ENCODE data around the gene SLC18A3. TPM values are rescaled to one million over a fixed set of nuclear protein-coding genes. Genes with fewer than 3 reads are reported as not detected.

Gene SLC18A3
- 12.1 and 12.9 TPM in 2 replicates for polyA plus RNA-seq (2014; cell fraction: cytosol; rRNA removed)
- polyA plus RNA-seq (2014; cell fraction: nucleus; rRNA removed) = 6.0 and 6.4 TPM in 2 replicates

DNA sequence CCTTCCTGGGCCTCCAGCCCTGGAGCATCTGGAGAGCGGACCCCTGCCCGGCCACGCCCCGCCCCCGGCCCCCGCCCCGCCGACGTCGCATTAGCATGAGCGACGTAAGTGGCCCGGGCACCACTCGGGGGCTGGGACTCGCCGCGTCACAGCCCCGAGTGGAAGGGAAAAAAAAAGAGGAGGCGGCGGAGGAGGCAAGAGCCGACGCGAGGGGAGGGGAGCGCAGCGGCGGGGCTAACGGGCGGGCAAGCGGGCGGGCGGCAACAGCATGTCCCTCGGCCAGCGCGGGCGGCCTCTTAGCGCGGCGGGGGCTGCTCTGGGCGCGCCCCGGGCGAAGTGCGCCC is at the start of gene SLC18A3:
Gene SLC18A3 (plus strand): TSS at position 197 of the 344 bp plus-strand sequence. CDS start 431 bp downstream, outside the sequence.
- DNase-seq (ENCODE audit: low spot score) = peak; percentile 88

DNA sequence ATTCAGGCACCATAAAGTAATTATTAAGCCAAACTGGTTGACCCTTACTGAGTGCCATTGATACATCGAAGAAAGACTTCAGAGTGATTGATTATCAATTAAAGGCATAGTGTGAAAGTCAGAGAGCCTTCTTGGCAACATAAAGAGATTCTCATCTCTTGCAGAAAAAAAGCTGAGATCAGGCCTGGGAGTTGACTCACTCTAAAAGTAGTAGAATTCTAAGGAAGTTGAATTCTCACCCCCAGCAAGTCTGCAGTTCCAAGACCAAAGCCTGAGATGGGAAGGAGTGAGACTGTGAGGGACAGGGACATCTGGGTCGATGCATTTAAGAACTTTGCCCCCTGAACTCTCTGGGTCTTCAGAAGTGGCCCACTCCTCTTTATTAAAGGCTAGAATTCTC is 49.6 kb upstream of the SLC18A3 start:
- no peak for DNase-seq (ENCODE audit: low spot score)

DNA sequence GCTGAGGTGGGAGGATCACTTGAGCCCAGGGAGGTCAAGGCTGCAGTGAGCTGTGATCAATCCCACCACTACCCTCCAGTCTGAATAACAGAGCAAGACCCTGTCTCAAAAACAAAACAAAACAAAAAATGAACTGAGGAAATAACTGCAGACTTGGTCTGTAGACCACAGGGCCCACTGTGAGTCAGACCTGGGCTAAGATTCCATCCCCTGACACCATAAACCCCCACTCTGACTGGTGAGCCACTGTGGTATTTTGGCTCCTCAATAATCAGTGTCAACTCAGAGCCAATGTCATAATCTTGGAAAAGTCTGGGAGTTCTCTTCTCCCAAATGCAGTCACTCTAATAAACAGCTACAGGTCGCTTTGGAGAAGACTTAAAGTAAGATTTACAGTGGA is 47.2 kb upstream of the SLC18A3 start:
- DNase-seq (ENCODE audit: low spot score) = no peak

DNA sequence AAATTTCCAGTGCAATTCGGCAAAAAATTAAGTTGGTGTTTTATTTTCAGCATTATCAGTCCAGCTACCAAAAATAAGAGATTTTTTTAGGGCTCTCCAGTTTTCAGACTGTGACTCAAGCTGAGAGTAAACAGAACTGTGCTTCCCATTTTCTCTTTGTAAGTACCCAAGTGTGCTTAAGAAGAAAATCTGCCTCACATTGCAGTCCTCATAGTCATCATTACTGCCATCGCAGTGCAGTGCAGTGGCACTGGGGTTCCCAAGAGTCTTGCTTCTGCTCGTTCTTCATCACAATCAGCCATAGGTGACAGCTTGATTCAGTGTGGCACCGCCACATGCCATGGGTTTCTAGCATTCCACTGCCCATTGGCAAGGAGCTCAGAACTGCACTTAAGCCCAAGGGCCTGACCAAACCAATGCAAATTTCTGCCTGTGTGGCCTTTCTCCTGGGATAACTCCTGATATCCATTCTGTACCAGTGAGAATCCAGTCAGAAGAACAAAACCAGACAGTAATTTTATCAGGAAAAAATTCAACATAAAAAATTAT is 45.6 kb upstream of the SLC18A3 start:
- DNase-seq (ENCODE audit: low spot score) = no peak

DNA sequence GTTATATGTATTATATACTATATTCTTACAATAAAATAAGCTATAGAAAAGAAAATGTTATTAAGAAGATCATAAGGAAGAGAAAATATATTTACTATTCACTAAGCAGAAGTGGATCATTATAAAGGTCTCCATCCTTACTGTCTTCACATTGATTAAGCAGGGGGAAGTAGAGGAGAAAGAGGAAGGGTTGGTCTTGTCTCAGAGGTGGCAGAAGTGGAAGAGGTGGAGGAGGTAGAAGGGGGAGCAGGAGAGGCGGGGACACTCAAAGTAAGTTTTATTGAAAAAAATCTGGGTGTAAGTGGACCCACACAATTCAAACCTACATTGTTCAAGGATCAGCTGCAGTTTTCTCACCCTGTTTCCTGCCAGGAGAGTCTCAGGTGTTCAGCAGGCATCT is 42.3 kb upstream of the SLC18A3 start:
- no peak for DNase-seq (ENCODE audit: low spot score)

DNA sequence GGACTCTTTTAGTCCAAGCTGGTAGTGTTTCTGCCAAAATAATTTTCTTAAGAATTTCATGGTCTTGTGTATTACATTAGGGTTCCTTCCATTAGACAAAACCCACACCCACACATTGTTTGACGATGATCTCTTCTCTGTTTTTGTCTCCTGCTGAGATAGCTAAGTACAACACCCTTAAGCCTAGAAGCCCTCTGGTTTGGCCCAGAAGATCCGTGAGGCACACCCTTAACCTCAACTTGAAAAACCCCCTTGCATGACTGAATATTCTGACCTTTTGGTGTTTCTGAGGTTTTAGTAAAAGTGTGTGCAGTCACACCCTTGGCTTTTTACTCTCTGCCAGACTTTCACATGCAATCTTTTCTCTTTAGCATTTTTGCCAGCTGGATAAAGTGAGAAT is 41.9 kb upstream of the SLC18A3 start:
- no peak for DNase-seq (ENCODE audit: low spot score)

DNA sequence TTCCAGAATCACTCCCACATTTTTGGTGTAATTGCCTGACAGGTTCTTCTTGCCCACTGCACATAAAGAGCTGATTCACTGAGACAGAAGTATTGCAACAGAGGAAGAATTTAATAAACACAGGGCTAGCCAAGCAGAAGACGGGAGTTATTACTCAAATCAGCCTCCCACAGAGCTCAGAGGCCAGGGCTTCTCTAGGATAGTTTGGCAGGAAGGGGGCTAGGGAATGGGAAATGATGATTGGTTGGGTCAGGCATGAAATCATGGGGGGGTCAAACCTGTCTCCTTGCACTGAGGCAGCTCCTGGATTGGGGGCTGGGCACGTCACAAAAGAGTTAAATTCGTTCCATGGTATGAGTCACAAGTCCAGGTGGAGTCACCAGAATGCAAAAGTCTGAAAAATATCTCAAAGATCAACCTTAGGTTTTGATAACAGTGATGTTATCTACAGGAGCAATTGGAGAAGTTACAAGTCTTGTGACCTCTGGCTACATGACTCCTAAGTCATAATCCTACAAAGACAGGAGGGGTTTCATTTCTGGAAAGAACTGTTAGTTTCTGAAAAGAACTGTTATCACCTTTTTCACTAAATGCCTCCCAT is 41.0 kb upstream of the SLC18A3 start:
- no peak for DNase-seq (ENCODE audit: low spot score)

DNA sequence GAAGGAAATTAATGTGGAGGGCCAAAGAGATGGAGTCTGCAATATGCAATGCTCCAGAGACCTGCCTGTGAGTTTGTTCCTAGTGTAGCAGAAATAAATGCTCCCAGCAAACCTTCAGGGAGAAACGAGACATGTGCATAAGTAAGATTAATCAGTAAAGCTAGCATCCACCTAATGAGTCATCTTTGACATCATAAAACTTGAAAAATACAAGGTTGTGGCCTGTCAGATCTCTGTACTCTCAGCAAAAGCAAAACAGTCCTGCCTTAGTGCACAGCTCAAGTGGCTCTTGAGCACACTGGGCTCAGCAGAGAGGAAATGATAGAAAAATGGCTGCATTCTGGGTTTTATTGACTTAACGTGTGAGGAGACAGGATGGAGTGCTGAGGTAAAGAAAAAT is 38.7 kb upstream of the SLC18A3 start:
- DNase-seq (ENCODE audit: low spot score) = no peak

DNA sequence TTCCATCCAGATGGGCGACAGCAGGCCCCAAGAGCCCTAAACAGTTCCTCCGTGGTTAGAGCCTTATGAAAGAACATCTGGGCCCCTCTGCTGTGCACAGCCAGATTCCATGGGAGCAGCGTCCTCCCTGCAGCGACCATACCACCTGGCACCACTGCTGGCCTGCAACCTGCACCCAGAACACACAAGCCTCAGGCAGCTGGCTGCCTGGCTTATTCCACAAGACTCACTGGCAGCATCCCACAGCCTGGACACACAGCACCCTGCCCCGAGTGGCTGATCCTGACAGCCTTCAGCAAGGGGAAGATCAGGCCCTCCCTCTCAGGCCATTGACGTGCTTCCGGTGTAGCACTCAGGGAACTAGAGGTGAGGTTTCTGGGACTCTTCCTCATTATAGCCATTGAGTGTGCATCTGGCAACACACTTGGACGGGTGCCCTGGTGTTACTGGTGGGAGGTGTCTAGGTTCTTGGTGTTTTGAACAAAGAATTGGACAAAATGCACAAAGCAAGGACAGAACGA is 37.5 kb upstream of the SLC18A3 start:
- no peak for DNase-seq (ENCODE audit: low spot score)

DNA sequence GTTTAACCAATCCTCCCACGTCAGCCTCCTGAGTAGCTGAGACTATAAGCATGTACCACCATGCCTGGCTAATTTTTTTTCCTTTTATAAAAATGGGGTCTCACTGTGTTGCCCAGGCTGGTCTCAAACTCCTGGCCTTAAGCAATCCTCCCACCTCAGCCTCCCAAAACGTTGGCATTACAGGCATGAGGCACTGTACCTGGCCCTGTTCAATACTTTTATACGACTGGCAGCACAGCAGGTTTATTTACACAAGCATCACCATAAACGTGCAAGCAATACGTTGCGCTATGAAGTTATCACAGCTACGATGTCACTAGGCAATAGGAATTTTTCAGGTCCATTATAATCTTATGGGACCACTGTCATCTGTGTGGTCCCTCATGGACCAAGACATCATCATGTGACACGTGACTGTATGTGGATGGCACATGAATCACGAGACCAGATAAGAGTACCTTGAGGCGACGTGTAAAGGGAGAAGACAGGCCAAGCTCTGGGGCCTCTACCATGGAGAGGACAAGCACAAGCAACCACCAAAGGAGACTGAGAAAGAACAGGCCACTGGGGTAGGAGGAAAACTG is 34.5 kb upstream of the SLC18A3 start:
- DNase-seq (ENCODE audit: low spot score) = no peak

DNA sequence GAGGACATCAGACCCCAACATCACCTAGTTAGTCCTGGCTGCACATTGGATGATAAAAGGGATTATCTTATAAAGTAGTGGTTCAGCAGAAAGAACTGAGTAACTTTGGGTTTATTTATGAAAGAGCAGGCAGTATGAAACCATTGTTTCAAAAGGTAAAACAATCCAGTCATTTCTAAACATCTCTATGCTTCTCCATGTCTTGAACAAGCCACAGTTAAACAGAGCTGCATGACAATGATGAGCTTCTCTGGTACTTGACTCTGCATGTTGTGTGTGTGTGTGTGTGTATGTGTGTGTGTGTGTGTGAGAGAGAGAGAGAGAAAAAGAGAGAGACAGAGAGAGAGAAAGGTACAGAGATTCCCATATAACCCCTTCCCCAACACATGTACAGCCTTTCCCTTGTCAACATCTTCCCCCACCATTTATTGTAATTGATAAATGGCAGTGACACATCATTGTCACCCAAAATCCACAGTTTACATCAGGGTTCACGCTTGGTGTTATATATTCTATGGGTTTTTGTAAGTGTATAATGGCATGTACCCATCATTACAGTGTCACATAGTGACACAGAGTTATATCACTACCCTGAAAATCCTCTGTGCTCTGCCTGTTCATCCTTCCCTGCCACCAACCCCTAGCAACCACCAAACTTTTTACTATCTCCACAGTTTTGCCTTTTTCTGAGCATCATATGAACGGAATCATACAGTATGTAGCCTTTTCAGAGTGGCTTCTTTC is 32.8 kb upstream of the SLC18A3 start:
- DNase-seq (ENCODE audit: low spot score) = no peak

DNA sequence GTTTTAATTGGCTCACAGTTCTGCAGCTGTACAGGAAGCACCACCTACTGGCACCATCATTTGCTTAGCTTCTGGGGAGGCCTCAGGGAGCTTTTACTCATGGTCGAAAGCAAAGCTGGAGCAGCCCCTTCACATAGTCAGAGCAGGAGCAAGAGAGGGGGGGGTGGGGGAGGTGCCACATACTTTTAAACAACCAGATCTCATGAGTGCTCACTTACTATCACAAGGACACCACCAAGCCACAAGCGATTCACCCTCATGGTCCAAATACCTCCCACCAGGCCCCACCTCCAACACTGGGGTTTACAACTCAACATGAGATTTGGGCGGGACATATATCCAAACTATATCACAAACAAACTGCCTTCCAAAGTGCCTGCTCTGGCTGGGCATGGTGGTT is 31.7 kb upstream of the SLC18A3 start:
- no peak for DNase-seq (ENCODE audit: low spot score)

DNA sequence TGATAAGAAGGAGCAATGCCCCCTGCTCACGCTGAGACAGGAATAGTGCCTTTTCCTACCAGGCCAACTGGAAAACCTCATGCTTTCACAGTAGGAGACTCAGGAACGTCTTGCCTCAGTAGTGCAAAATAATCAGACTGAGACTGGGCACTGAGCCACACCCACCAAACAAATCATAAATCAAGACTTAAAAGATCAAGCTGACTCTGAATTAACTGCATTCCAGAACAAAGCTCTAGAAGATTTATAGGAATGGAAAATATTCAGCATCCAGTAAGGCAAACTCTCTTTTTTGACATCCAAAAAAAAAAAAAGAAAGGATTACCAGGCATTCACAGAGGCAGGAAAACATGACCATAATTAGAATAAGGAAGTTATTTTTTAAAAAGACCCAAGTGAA is 30.5 kb upstream of the SLC18A3 start:
- DNase-seq (ENCODE audit: low spot score) = no peak

DNA sequence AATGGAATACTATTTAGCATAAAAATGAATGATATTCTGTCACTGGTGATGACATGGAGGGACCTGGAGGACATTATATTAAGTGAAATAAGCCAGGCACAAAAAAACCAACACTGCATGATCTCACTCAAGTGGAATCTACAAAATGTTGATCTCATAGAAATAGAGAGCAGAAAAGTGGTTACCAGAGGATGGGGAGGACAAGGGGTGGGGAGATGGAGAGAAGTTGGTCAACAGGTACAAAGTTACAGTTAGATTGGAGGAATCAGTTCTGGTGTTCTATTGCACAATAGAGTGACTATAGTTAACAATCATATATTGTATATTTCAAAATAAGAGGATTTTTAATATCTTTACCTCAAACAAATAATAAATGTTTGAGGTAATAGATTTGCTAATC is 24.7 kb upstream of the SLC18A3 start:
- no peak for DNase-seq (ENCODE audit: low spot score)

DNA sequence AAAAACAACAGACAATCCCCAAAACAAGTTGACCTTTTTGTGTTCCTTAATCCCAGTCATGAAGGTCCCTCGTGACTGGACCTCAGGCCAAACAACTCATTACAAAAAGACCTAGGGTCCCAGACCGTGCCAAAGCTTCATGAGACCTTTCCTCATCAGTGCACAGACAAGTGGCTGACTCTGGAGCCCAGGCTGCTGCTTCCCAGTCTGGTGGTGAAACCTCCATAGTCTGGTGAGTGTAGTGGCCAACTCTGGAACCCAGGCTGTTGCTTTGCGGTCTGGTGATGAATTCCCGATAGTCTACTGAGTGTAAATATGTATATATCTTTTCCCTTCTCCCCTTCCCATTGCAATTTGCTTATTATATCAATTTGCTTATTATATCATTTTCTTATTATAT is 22.1 kb upstream of the SLC18A3 start:
- DNase-seq (ENCODE audit: low spot score) = no peak

DNA sequence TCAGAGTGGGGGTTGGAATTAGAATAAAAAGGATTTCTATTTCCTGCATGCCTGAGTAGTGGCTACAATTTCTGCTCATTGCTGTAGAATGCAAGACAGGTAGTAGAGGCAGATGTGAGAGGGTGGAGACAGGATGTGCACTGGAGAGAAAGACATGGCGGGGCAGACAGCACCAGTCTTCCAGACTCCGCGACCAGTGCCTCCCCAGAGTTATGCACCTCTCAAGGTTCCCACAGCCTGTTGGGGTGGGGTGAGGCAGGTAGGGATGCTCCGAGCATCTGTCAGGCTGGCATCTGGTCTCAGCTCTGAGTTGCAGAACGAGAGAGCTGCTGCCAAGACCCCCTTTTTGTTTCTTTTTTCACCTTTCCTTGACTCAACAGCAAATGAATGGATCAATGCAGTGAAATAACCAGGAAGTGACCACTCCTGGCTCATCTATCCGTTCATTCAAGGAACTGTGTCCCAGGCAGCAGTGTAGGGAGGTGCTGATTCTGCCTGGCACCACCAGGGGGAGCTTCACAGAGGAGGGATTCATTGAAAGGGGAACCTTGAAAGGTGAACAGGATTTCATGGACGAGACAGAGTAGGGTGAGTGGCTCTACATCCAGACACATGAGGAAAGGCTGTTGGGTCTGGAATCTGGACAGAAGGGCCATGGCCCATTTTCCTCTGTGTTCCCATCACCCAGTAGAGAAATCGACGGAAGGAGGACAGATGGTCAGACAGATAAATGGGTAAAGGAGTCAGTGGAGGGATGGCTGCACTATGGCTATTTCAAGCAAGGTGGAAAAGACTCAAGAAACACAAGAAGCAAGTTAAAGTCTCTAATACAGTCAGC is 17.2 kb upstream of the SLC18A3 start:
- DNase-seq (ENCODE audit: low spot score) = peak; percentile 77

DNA sequence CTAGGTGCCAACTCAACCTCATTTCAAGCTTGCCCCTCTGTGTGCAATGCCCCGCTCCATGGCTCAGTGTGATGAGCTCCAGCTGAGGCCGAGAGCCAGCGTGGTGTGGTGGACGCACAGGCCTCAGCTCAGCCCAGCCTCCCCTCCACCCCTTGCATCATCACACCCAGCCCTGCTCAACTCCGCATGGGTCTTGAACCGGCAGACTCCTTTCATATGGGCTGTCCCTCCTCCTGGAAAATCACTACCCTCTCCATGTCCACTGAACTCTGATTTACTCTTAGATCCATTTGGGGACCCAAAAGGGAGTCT is 16.6 kb upstream of the SLC18A3 start:
- DNase-seq (ENCODE audit: low spot score) = no peak

DNA sequence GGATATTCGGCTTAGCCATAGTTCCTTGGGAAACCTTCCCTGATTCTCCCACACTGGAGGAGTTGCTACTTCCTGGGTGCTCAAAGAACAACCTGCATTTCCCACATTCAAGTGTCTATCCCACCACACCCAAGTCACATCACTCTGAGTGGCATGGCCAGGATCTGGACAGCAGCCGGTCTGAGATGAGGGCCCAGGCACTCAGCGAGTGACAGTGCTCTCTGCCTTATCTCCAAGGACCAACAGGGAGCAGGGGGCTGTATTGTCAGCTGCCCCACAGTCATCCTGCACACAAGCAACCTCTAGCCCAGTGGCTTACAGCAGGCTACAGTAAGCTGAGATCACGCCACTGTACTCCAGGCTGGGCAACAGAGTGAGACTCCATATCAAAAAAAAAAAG is 16.1 kb upstream of the SLC18A3 start:
- no peak for DNase-seq (ENCODE audit: low spot score)

DNA sequence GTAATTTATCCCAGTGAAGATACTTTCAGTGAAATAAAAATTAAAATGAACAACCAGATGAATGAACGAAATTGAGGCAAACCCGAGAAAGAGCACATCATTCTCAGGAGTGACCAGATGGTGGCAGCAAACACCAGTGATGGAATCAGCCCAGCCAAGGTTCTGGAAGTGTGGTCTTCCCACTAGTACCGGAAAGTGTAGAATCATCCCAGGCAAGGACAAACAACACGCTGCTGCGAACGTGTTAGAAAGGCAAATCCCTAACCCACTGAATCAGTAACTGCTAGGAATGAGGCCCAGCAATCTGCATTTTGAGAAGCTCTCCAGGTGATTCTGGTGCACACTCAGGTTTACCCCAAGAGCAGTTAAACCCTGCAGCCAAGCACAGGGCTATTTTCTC is 15.5 kb upstream of the SLC18A3 start:
- DNase-seq (ENCODE audit: low spot score) = peak; percentile 73

DNA sequence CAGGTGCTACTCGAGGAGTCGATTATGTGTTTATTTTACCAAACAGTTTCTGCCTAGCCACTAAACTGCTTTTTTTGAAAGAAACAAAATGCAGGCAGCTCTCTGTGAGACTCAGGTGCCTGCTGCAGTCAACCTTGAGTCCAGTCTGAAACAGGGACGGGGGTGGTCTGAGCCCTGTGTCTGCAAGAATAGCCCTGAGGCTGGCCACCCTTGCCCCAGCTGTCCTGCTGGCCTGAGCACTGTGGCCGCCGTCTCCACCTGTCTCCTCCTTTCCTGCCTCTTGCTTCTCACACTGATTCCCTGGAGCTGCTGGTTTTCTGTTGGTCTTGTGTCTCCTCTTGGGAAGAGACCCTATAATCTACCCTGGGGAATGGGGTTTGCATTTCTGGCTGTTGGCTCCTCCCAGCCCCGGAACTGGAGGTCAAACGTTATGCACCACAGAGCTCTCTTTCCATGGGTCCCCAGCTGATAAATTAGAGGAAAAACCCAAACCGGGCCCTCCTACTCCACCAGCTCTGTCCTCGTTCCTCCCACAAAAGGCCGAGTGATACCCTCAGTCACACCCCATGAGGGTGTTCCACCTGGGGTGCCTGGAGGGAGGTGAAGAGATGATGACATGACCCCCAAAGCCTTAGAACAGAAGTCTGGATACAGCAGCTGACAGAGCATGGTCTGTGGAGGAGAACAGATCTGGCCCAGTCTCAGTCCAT is 15.0 kb upstream of the SLC18A3 start:
- no peak for DNase-seq (ENCODE audit: low spot score)

All from SK-N-DZ (cell line).